Measurements from ENCODE around the gene NLGN3.

The NLGN3 gene

GRCh38 chrX:71217298-71217697, 72.7 kb downstream of the NLGN3 start:
- no peak for DNase-seq
